H1 (cell line): ENCODE measurements around the gene CCT6B. TPM values are rescaled to one million over a fixed set of nuclear protein-coding genes. Genes with fewer than 3 reads are reported as not detected.

Experiments
- CBX5 ChIP-seq: fragments of 300-800, 300-1000 bp; sonication (generic); IDR thresholded peaks from 2 replicates; pipeline ENCODE4 v1.7.1; 2016; ENCODE audit warnings: antibody characterized with exemption, low read length, low read depth
- CEBPB ChIP-seq: IDR thresholded peaks from 2 replicates; pipeline ENCODE4 v1.6.1; 2012; ENCODE audit warnings: low read depth, low read length
- CHD2 ChIP-seq: IDR thresholded peaks from 2 replicates; pipeline ENCODE4 v1.6.1; 2012; ENCODE audit warnings: low read length, improper control_type of control experiment
- FOSL1 ChIP-seq: IDR thresholded peaks from 2 replicates; pipeline ENCODE4 v1.6.1; 2011; ENCODE audit warnings: mild to moderate bottlenecking, low read depth, low read length, moderate library complexity; ENCODE audit not compliant: insufficient read depth
- JUN ChIP-seq: IDR thresholded peaks from 2 replicates; pipeline ENCODE4 v1.6.1; 2011; ENCODE audit warnings: low read depth, mild to moderate bottlenecking, improper control_type of control experiment, low read length
- KDM1A ChIP-seq: fragments of 200-600, 300-600 bp; sonication (generic); IDR thresholded peaks from 2 replicates; pipeline ENCODE4 v1.7.1; 2016; ENCODE audit warnings: mild to moderate bottlenecking, low read length, borderline replicate concordance
- KDM4A ChIP-seq: IDR thresholded peaks from one replicate; pipeline ENCODE4 v1.7.1; 2012; ENCODE audit warnings: low read depth, mild to moderate bottlenecking, moderate library complexity, low read length, inconsistent platforms; ENCODE audit not compliant: severe bottlenecking
- MAFK ChIP-seq: IDR thresholded peaks from 2 replicates; pipeline ENCODE4 v1.6.1; 2012; ENCODE audit warnings: low read depth, mild to moderate bottlenecking, improper control_type of control experiment, low read length
- NRF1 ChIP-seq: IDR thresholded peaks from 2 replicates; pipeline ENCODE4 v1.6.1; 2011; ENCODE audit warnings: mild to moderate bottlenecking, low read depth, low read length, improper control_type of control experiment
- POLR2A ChIP-seq, 2 experiments: IDR thresholded peaks; 1 replicate in 1 of 2; 2 replicates in 1 of 2; pipeline ENCODE4 v1.6.1; 2011; ENCODE audit warnings: low read depth in 2 of 2, low read length in 2 of 2, mild to moderate bottlenecking in 2 of 2; ENCODE audit errors: control extremely low read depth in 1 of 2
- POU5F1 ChIP-seq: IDR thresholded peaks from 2 replicates; pipeline ENCODE4 v1.6.1; 2011; ENCODE audit warnings: low read depth, mild to moderate bottlenecking, low read length, moderate library complexity
- RAD21 ChIP-seq, 2 experiments: IDR thresholded peaks in 1 of 2; conservative IDR thresholded peaks in 1 of 2; 2 replicates each; pipeline ENCODE4 v1.6.1; 2011; ENCODE audit warnings: low read depth in 2 of 2, low read length in 2 of 2, improper control_type of control experiment in 1 of 2, inconsistent platforms in 1 of 2, mild to moderate bottlenecking in 1 of 2, moderate library complexity in 1 of 2
- RFX5 ChIP-seq: IDR thresholded peaks from 2 replicates; pipeline ENCODE4 v1.6.1; 2011; ENCODE audit warnings: low read depth, low read length, improper control_type of control experiment, borderline replicate concordance
- SIRT6 ChIP-seq: IDR thresholded peaks from one replicate; pipeline ENCODE4 v1.7.1; 2012; ENCODE audit warnings: low read length, inconsistent platforms
- SP1 ChIP-seq: IDR thresholded peaks from 2 replicates; pipeline ENCODE4 v1.6.1; 2011; ENCODE audit warnings: low read depth, low read length
- SP4 ChIP-seq: IDR thresholded peaks from 2 replicates; pipeline ENCODE4 v1.6.1; 2012; ENCODE audit warnings: low read length, inconsistent platforms
- TAF7 ChIP-seq: optimal IDR thresholded peaks from 2 replicates; pipeline ENCODE3; 2011; ENCODE audit warnings: low read depth, mild to moderate bottlenecking, inconsistent platforms, low read length, moderate library complexity, borderline replicate concordance
- TCF12 ChIP-seq: IDR thresholded peaks from 2 replicates; pipeline ENCODE4 v1.6.1; 2011; ENCODE audit warnings: low read depth, mild to moderate bottlenecking, low read length
- polyA plus RNA-seq, 7 experiments: library from polyadenylated mRNA; depleted of rRNA in 3 of 7; stranded (reverse) in 5 of 7; unstranded in 2 of 7; fragments of >200 nt in 5 of 7; fragments of 200-250 nt in 2 of 7; gene quantifications; 1 replicate in 5 of 7; 2 replicates in 1 of 7; 4 replicates in 1 of 7; pipeline versions ENCODE4 v1.2.1 to v1.2.3, GENCODE V29; 2011 to 2013; ENCODE audit warnings: missing spikeins in 2 of 7, mixed read lengths in 2 of 7
- total RNA-seq: library from RNA; stranded (reverse); fragmentation: NEBNext Ultra II Directional; extraction: Animal tissue kit (Norgen Biotek cat#: 25700); gene quantifications from 2 replicates; pipeline ENCODE4 v1.2.1, GENCODE V29; 2021
- TF ChIP-seq, protein P1 (sequence below): IDR thresholded peaks from 2 replicates; pipeline ENCODE4 v1.6.1; 2011; ENCODE audit warnings: low read length, improper control_type of control experiment
- TF ChIP-seq, protein P2 (sequence below): IDR thresholded peaks from 2 replicates; pipeline ENCODE4 v1.6.1; 2012; ENCODE audit warnings: inconsistent platforms
- TF ChIP-seq, protein P3 (sequence below): IDR thresholded peaks from 2 replicates; pipeline ENCODE4 v1.6.1; 2012; ENCODE audit warnings: inconsistent platforms

CCT6B gene
- total and polyA plus RNA-seq, 2 of the 8 experiments (the other 6 are each of a cell fraction or from before 2014, with no cell fraction given) = 0.67 to 1.3 TPM

DNA sequence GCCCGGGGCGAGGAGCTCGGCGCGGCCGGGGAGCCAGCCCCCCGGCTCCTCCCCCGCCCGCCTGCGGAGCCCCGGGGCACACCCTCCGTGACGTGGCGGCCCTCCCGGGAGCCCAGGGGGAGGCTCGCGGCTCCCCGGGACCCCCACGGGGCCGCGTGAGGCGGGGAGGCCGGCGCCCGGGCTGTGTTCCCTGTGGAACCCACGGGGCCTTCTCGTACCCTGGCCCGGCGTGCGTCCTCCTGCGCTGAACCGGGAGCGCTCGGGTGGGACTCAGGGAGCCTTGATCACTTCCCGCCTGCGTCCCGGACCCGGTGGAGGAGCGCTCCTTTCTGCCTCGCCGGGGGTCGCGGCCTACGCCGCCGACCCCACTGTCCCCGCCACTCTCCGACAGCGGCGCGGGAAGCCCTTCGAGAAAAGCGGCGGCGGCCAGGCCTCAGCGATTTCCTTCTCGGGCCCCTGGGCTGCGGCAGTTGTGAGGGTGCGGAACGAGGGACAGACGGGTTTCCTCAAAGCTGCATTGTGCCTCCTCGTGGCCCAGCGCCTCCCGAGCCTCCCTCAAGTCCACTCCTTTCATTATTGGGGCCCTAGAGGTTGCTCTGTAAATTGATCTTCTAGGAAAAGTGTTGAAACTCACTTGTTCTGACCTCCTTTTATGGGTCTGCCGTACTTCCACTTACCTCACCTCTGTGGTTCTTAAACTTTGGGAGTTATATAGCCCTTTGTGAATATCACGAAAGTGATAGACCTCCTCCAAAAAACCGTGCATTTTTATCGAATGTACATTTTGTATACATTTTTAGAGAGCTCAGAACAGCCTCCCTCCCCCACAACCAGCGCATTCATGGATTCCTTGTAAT lies 19.6 kb upstream of the CCT6B start (continued):
- no peak for TF ChIP-seq FOSL1
- no peak for TF ChIP-seq TCF12
- no peak for TF ChIP-seq RFX5
- no peak for TF ChIP-seq POU5F1
- TF ChIP-seq, protein P1, sequence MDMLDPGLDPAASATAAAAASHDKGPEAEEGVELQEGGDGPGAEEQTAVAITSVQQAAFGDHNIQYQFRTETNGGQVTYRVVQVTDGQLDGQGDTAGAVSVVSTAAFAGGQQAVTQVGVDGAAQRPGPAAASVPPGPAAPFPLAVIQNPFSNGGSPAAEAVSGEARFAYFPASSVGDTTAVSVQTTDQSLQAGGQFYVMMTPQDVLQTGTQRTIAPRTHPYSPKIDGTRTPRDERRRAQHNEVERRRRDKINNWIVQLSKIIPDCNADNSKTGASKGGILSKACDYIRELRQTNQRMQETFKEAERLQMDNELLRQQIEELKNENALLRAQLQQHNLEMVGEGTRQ = no peak
- no peak for TF ChIP-seq MAFK
- no peak for TF ChIP-seq CHD2
- TF ChIP-seq TAF7 = peak; percentile 6
- TF ChIP-seq, protein P2, sequence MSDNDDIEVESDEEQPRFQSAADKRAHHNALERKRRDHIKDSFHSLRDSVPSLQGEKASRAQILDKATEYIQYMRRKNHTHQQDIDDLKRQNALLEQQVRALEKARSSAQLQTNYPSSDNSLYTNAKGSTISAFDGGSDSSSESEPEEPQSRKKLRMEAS = peak; percentile 87
- no peak for TF ChIP-seq NRF1
- TF ChIP-seq CBX5 = no peak
- no peak for TF ChIP-seq JUN
- no peak for TF ChIP-seq CEBPB
- TF ChIP-seq SIRT6 = no peak
- no peak for TF ChIP-seq SP4
- no peak for TF ChIP-seq KDM1A
- TF ChIP-seq SP1 = no peak
- TF ChIP-seq RAD21 (IDR thresholded peaks at IDR 0.05 in 1 of 2, conservative IDR thresholded peaks at IDR 0.05 in 1 of 2; ENCODE audit: low read depth in 2 of 2, low read length in 2 of 2) = no peak; a peak in 1 of 4 replicates
- TF ChIP-seq, protein P3, sequence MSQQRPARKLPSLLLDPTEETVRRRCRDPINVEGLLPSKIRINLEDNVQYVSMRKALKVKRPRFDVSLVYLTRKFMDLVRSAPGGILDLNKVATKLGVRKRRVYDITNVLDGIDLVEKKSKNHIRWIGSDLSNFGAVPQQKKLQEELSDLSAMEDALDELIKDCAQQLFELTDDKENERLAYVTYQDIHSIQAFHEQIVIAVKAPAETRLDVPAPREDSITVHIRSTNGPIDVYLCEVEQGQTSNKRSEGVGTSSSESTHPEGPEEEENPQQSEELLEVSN = peak; percentile 37; the same call in 1 of the 2 replicates
- TF ChIP-seq KDM4A = peak; percentile 51
- TF ChIP-seq POLR2A (IDR thresholded peaks at IDR 0.05; ENCODE audit: control extremely low read depth in 1 of 2, low read depth in 2 of 2, low read length in 2 of 2) = peak; percentile 45 to 80
